Pancreas (tissue), 10 donors: ENCODE data around the gene RCSD1. TPM values are rescaled to one million over a fixed set of nuclear protein-coding genes. Genes with fewer than 3 reads are reported as not detected.

Source experiments
- ATAC-seq, 4 donors: fragments of 200-7000 bp; cut with Tn5 transposase; one replicate each; pipeline versions ENCODE4 v1.8.0 to v1.9.1; 2020; ENCODE audit warnings: mild to moderate bottlenecking in 4 of 4, moderate library complexity in 4 of 4
- DNase-seq, 6 donors: peaks; one replicate each; pipeline ENCODE4 v3.0.0-alpha.2; 2020
- FAIRE-seq: peaks from 2 replicates; lab custom pipeline; 2012; peaks lifted over from hg19 to GRCh38; lab: Jason Lieb, UNC
- H3K27ac ChIP-seq, 4 donors: fragments of 200-600 bp; sonication (generic); 1 replicate in 3 of 4; 2 replicates in 1 of 4; pipeline versions ENCODE4 v1.5.0 to v1.8.0; 2020
- H3K27me3 ChIP-seq, 4 donors: fragments of 200-600 bp; one replicate each; pipeline ENCODE4 v1.8.0; 2021
- H3K36me3 ChIP-seq, 3 donors: fragments of 200-600 bp; sonication (generic) in 1 of 3; one replicate each; pipeline versions ENCODE4 v1.5.0 to v1.8.0; 2020 to 2021
- H3K4me1 ChIP-seq, 3 donors: fragments of 200-600 bp; one replicate each; pipeline ENCODE4 v1.8.0; 2021
- H3K4me3 ChIP-seq, 4 donors: fragments of 200-600 bp; sonication (generic) in 2 of 4; one replicate each; pipeline versions ENCODE4 v1.5.0 to v1.8.0; 2020 to 2021
- H3K9me3 ChIP-seq, 4 donors: fragments of 200-600 bp; one replicate each; pipeline ENCODE4 v1.8.0; 2021
- WGBS, 2 donors: extraction: QIAGEN DNeasy Blood & Tissue Kit; methylation state at CpG; one replicate each; pipeline ENCODE4 v1.1.7; 2013; 5-methylcytosine and 5-hydroxymethylcytosine counted together
- intact Hi-C, 3 donors: fragments of 100-400 bp; cut with DNase I; formaldehyde crosslinking; loops; one replicate each; pipeline versions ENCODE4 v1.11.1 to v1.14.2; 2022
- polyA plus RNA-seq, 2 donors: library from polyadenylated mRNA; stranded (reverse); fragments of 200-250 nt; gene quantifications; one replicate each; pipeline ENCODE4 v1.2.3, GENCODE V29; 2013
- total RNA-seq, 6 donors: library from RNA; stranded (reverse); fragmentation: NEBNext Ultra II Directional in 4 of 6; extraction: Animal tissue kit (Norgen Biotek cat#: 25700) in 4 of 6; gene quantifications; one replicate each; pipeline versions ENCODE4 v1.2.1 to v1.2.4, GENCODE V29; 2021 to 2023
- TF ChIP-seq, protein P1 (sequence below), 4 donors: fragments of 200-600 bp; sonication (generic) in 3 of 4; IDR thresholded peaks; one replicate each; pipeline versions ENCODE4 v1.5.0 to v1.8.0; 2021; ENCODE audit warnings: antibody characterized with exemption in 4 of 4
- donor health status: healthy with polysubstance abuse.
- donor health status: DM: no; HTN: no; CAD: no; lungs with moderate emphysema.
- donor health status: DM: no; HTN: no; CAD: no.
- donor health status: control.
- donor health status: control.
- donor health status: Bipolar disorder and iron deficiency.
- donor health status: DM: yes; HTN: yes; CAD: no.
- donor health status: DM: no; HTN: no; CAD: no.
- donor health status: DM: no; HTN: no; CAD: no.
- donor health status: DM: yes; HTN: yes; CAD: no.

The RCSD1 gene
- total and polyA plus RNA-seq, 8 donors: 0.59 to 6.7 (median 1.6) TPM

DNA sequence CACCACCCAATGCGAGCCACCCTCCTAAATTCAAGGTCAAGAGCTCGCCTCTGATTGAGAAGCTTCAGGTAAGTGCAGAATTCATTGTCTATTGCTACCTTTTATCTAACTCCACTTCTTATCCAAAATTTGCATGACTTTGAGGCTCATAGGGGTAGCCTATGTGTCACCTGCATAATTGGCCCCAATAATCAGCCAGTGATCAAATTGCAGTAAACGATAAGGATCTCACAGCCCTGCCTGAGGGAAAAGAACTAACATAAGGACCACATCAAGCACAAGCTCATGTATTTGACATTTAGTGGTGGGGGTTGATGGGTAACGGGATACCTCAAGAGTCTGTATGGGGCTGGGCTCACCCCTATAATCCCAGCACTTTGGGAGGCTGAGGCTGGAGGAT lies 60.0 kb downstream of the RCSD1 start:
- 55 to 61% methylated on average over 4 of the region's 4 CpGs for WGBS, 2 donors
- intact Hi-C loops: no loop called here

DNA sequence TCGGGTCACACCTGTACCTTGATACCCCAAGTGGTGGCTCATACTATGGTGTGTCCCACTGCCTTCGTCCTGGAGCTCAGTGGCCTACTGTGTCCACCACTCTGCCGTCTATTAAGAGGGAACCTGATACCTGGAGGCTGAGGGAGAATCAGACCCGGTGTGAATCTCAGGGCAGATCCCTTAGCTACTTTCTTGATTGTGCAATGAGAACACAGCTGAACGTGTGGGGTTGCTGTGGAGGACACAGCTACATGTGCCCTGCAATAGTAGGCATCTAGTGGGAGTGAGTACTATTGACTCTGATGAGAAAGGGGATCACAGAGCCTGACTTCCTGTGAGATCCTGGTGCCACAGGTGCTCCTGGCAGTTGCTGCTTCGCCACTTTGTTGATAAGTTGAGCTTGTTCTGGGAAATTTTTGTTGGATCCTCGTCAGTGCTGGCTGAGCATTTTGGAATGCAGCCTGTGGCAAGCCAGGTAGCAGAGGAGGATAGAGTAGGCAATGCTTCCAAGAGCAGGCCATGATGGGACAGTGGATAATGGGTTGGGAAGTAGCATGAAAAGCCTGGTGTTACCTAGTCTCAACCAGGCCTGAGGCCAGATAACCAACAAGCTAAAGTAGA lies 63.5 kb downstream of the RCSD1 start:
- DNase-seq (no peak), FAIRE-seq (no peak), ATAC-seq (no peak)
- Histone ChIP-seq H3K27me3 (no peaks in the 10 kb centered on the region), H3K4me1 (peaks cover 0 to 3% (median 0%) of the 10 kb centered on the region in 3 donors), H3K36me3 (no peaks in the 10 kb centered on the region), H3K27ac (no peak overlapping the region), H3K9me3 (no peaks in the 10 kb centered on the region), H3K4me3 (no peak overlapping the region)
- WGBS, 2 donors: 67 to 70% methylated on average over 7 of the region's 7 CpGs
- TF ChIP-seq, protein P1, sequence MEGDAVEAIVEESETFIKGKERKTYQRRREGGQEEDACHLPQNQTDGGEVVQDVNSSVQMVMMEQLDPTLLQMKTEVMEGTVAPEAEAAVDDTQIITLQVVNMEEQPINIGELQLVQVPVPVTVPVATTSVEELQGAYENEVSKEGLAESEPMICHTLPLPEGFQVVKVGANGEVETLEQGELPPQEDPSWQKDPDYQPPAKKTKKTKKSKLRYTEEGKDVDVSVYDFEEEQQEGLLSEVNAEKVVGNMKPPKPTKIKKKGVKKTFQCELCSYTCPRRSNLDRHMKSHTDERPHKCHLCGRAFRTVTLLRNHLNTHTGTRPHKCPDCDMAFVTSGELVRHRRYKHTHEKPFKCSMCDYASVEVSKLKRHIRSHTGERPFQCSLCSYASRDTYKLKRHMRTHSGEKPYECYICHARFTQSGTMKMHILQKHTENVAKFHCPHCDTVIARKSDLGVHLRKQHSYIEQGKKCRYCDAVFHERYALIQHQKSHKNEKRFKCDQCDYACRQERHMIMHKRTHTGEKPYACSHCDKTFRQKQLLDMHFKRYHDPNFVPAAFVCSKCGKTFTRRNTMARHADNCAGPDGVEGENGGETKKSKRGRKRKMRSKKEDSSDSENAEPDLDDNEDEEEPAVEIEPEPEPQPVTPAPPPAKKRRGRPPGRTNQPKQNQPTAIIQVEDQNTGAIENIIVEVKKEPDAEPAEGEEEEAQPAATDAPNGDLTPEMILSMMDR (IDR thresholded peaks at IDR 0.05): no peak
- intact Hi-C loops: no loop called here

More for the DNA sequence above, 60.0 kb downstream of the RCSD1 start:
- Histone ChIP-seq H3K4me1 (no peaks in the 10 kb centered on the region), H3K36me3 (no peaks in the 10 kb centered on the region), H3K27ac (no peak overlapping the region), H3K9me3 (no peaks in the 10 kb centered on the region), H3K27me3 (no peaks in the 10 kb centered on the region), H3K4me3 (no peak overlapping the region)
- TF ChIP-seq, protein P1 (IDR thresholded peaks at IDR 0.05): no peak
- FAIRE-seq: no peak
- DNase-seq: no peak
- no peak for ATAC-seq

DNA sequence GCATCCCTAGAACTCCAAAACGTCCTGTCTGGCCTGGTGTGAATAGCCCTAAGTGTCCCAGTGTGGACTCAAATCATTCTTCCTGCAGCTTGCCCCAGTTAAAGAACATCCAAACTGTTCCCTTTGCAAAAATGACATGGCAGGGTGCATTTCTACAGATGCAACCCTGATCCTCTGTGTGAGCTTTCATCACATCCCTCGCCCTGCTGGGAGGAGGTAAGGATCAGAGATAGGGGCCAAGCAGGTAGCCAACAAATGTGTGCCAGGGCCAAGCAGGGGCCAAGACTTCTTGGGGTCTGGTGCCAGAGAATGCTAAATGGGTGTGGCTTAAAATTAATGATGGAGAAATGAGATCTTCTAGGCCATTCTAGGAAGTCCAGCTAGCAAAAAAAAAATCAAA lies 64.7 kb downstream of the RCSD1 start:
- peaks cover 0 to 3% (median 0%) of the 10 kb centered on the region in 3 donors for H3K4me1 ChIP-seq
- no peak for DNase-seq
- no peaks in the 10 kb centered on the region for H3K36me3 ChIP-seq
- ATAC-seq: no peak
- 68 to 75% methylated on average over 2 of the region's 2 CpGs for WGBS, 2 donors
- no peak for FAIRE-seq
- H3K9me3 ChIP-seq: no peaks in the 10 kb centered on the region
- no peak overlapping the region for H3K27ac ChIP-seq
- intact Hi-C loops: no loop called here
- TF ChIP-seq, protein P1 (IDR thresholded peaks at IDR 0.05): no peak
- H3K27me3 ChIP-seq: no peaks in the 10 kb centered on the region
- H3K4me3 ChIP-seq: no peak overlapping the region

DNA sequence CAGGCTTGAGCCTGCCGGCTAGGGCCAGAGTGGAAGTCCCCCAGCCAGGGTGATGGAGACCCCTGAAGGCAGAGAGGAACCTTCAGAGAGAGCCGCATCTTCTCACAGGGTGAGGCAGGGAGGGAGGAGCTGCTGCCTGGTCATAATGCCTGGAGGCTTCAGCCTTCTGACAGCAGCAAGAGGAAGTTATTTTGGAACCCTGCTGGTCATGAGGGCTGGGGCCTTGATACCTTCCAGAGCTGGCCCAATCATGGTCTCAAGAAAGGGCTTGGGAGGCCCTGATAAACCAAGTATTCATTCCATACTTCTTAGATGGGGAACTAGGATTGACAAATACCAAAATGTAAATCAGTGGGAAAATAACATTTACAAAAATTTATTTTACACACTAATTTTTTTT lies 65.1 kb downstream of the RCSD1 start:
- Histone ChIP-seq H3K27ac (no peak overlapping the region), H3K4me3 (no peak overlapping the region), H3K9me3 (no peaks in the 10 kb centered on the region), H3K27me3 (no peaks in the 10 kb centered on the region), H3K36me3 (no peaks in the 10 kb centered on the region), H3K4me1 (peaks cover 0 to 3% (median 0%) of the 10 kb centered on the region in 3 donors)
- ATAC-seq (no peak), DNase-seq (no peak), FAIRE-seq (no peak)
- TF ChIP-seq, protein P1 (IDR thresholded peaks at IDR 0.05): no peak
- intact Hi-C loops: no loop called here
- 77 to 83% methylated on average over 2 of the region's 2 CpGs for WGBS, 2 donors
